Nucleus accumbens (tissue), 56 donors: ENCODE measurements around the gene EMP1.

Experiments used
- DNase-seq, 56 donors: peaks; one replicate each; lab custom pipeline; 2025; lab: John Stamatoyannopoulos, UW

Gene EMP1

GRCh38 chr12:13195250-13195649, 1.3 kb upstream of the EMP1 start:
- DNase-seq = no peak

- DNase-seq = no peak
Measured at GRCh38 chr12:13195785-13196129, 769 bp upstream of the EMP1 start.

GRCh38 chr12:13197032-13197431, 506 bp downstream of the EMP1 start:
- no peak for DNase-seq

- DNase-seq = no peak
Measured at GRCh38 chr12:13197526-13198143, 1.1 kb downstream of the EMP1 start.

GRCh38 chr12:13198241-13198640, 1.7 kb downstream of the EMP1 start:
- DNase-seq = no peak

- no peak for DNase-seq
Measured at GRCh38 chr12:13198876-13199275, 2.4 kb downstream of the EMP1 start.

- DNase-seq = no peak
Measured at GRCh38 chr12:13199592-13199991, 3.1 kb downstream of the EMP1 start.

GRCh38 chr12:13200841-13201240, 4.3 kb downstream of the EMP1 start:
- no peak for DNase-seq

GRCh38 chr12:13203034-13203922, 6.8 kb downstream of the EMP1 start:
- DNase-seq = no peak

- DNase-seq = no peak
Measured at GRCh38 chr12:13204428-13204827, 7.9 kb downstream of the EMP1 start.

- DNase-seq = no peak
Measured at GRCh38 chr12:13205809-13206559, 9.5 kb downstream of the EMP1 start.

- no peak for DNase-seq
Measured at GRCh38 chr12:13206560-13206897, 10.0 kb downstream of the EMP1 start.

- DNase-seq = peak in 6 of 56 donors; percentile 7 to 25 (median 15)
Measured at GRCh38 chr12:13208533-13209435, 12.3 kb downstream of the EMP1 start.

- no peak for DNase-seq
Measured at GRCh38 chr12:13209436-13210235, 13.1 kb downstream of the EMP1 start.

GRCh38 chr12:13210236-13211190, 14.0 kb downstream of the EMP1 start:
- DNase-seq = no peak

- no peak for DNase-seq
Measured at GRCh38 chr12:13211191-13211858, 14.8 kb downstream of the EMP1 start.

GRCh38 chr12:13211859-13212664, 15.5 kb downstream of the EMP1 start:
- DNase-seq = peak in 41 of 56 donors; percentile 12 to 81 (median 38)
